Panc1 (cell line): Measurements from ENCODE around the gene ZNF823.

Experiments
- POLR2AphosphoS5 ChIP-seq: IDR thresholded peaks from 2 replicates; pipeline ENCODE4 v1.6.1; 2012; ENCODE audit warnings: mild to moderate bottlenecking, low read depth, low read length, moderate library complexity
- TF ChIP-seq, protein P1 (sequence below): fragments of 450-650 bp; IDR thresholded peaks from 2 replicates; pipeline ENCODE4 v1.5.1; 2017; ENCODE audit warnings: mild to moderate bottlenecking

GRCh38 chr19:11673608-11674041 is 65.1 kb downstream of the ZNF823 start:
- TF ChIP-seq, protein P1, sequence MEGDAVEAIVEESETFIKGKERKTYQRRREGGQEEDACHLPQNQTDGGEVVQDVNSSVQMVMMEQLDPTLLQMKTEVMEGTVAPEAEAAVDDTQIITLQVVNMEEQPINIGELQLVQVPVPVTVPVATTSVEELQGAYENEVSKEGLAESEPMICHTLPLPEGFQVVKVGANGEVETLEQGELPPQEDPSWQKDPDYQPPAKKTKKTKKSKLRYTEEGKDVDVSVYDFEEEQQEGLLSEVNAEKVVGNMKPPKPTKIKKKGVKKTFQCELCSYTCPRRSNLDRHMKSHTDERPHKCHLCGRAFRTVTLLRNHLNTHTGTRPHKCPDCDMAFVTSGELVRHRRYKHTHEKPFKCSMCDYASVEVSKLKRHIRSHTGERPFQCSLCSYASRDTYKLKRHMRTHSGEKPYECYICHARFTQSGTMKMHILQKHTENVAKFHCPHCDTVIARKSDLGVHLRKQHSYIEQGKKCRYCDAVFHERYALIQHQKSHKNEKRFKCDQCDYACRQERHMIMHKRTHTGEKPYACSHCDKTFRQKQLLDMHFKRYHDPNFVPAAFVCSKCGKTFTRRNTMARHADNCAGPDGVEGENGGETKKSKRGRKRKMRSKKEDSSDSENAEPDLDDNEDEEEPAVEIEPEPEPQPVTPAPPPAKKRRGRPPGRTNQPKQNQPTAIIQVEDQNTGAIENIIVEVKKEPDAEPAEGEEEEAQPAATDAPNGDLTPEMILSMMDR, result no peak
- TF ChIP-seq POLR2AphosphoS5, result no peak
